22Rv1 (cell line): ENCODE results near the gene OSBP.
A peak's percentile ranks its signal among the peaks of the same experiment; 100 is the strongest.

Source experiments
- H3K27ac ChIP-seq: fragments of 450-650 bp; 2 replicates; pipeline ENCODE4 v1.5.1; 2017
- CTCF ChIP-seq: fragments of 450-650 bp; IDR thresholded peaks from 2 replicates; pipeline ENCODE4 v1.5.1; 2017; ENCODE audit warnings: mild to moderate bottlenecking
- ZFX ChIP-seq: fragments of 450-650 bp; IDR thresholded peaks from 2 replicates; pipeline ENCODE4 v1.6.1; 2017; ENCODE audit warnings: antibody characterized with exemption, borderline replicate concordance

The OSBP gene

DNA sequence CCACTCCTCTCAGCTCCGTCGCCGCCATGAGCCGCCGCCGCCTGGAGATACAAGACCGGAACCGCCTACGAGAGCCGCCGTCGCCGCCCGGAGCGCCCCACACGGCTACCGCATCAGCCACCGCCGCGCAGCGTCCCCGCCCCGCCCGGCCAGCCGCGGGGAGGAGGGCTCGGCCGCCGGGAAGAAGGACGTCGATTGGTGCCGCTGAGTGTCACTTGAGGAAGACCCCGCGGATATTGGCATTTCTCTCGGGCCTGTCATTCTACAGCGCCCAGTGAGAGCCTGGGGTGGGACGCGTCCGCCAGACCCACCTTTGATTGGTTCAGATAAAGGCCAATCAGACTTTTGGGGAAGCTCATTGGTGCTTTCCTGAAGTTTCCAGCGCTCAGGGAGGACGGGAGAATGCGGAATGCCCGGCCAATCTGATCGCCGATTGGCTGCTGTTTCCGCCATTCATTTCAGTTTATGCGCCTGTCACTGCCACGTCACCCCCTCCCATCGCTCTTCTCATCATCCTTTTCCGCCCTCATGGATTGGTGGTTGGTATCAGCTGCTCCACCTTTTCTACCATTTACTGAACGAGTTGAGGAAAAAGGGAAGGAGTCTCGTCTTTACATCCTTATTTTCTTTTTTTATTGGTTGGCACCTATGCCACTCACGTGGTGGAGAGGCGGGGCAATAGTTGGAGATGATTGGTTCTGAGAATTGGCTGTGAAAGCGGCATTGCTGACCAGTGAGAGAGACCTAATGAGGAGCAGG lies at the start of gene OSBP:
OSBP (minus strand) TSS at position 138 of the 759 bp plus-strand sequence; CDS start at position 28, 110 bp downstream.
- peak within 1 kb of the TSS; percentile 90 for H3K27ac ChIP-seq
- TF ChIP-seq ZFX (no peak), CTCF (0 out of 2 replicates have a peak, but pooled peaks have one; percentile 0)

DNA sequence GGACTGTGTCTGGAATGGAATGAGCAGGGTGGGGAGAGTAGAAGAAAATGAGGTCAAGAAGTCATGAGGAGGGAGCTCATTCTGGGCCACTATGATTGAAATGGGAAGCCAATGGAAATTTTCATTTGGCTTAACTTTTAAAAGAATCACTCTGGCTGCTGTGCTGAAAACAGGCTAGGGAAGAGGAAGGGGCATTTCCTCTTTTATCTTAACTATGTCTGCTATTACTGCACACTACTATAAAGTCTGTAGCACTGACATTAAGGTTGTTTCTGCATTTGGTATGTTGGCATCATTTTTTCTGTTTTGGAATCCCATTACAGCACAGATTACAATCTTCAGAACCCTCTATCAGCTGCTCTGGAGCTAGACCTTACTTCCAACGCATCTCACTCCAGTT lies 45.0 kb upstream of the OSBP start:
- no peak overlapping the region for H3K27ac ChIP-seq
- no peak for TF ChIP-seq ZFX
- no peak for TF ChIP-seq CTCF

DNA sequence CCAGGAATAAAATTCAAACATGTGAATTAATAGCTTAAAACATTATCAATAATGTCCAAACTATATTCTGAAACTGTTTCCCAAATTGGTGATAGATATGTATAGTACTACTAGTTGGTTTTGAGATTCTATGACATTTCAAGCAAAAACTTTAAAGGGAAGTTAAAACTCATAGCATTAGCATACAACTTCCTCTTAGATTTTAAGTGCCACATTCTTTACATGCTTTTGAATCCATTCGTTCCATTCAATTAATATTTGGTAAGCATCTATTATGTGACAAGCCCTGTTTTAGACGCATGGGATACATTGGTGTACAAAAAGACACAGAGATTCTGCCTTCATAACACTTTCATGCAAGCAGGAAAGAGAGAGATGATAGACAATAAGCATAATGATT lies 44.4 kb upstream of the OSBP start:
- no peak overlapping the region for H3K27ac ChIP-seq
- TF ChIP-seq ZFX (no peak), CTCF (no peak)

GRCh38 chr11:59658036-59658435 lies 42.5 kb upstream of the OSBP start:
- TF ChIP-seq ZFX (no peak), CTCF (no peak)
- no peak overlapping the region for H3K27ac ChIP-seq

- H3K27ac ChIP-seq = no peak overlapping the region
- no peak for TF ChIP-seq CTCF
- no peak for TF ChIP-seq ZFX
Measured at GRCh38 chr11:59654893-59655292, 39.3 kb upstream of the OSBP start.

- H3K27ac ChIP-seq = no peak overlapping the region
- TF ChIP-seq CTCF (no peak), ZFX (no peak)
Measured at GRCh38 chr11:59647245-59647980, 31.8 kb upstream of the OSBP start.

DNA sequence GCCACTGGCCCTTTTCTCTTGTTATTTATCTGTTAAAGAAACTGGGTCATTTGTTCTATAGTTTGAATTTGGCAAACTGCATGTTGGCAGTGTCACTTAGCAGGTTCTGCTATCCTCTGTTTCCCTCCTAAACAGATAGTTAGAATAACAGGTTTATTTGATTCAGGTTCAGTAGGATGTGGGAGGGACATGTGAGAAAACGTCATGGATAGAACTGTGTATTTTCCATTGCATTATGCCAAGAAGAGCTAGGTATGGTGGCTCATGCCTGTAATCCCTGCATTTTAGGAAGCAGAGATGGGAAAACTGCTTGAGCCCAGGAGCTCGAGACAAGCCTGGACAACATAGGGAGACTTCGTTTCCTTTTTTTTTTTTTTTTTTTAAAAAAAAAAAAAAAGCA lies 29.0 kb upstream of the OSBP start:
- H3K27ac ChIP-seq = no peak overlapping the region

More for the DNA sequence above, 29.0 kb upstream of the OSBP start:
- no peak for TF ChIP-seq CTCF
- no peak for TF ChIP-seq ZFX
